Parathyroid adenoma (tissue), 2 donors: ENCODE results near the gene FETUB.

Experiments
- H2AFZ ChIP-seq: fragments of 300-600 bp; sonication (generic); one replicate; pipeline ENCODE4 v1.7.0; 2017; ENCODE audit warnings: antibody characterized with exemption, mild to moderate bottlenecking
- H3K27ac ChIP-seq: fragments of 300-600 bp; sonication (generic); one replicate; pipeline ENCODE4 v1.7.0; 2017
- H3K27me3 ChIP-seq: fragments of 300-600 bp; sonication (generic); one replicate; pipeline ENCODE4 v1.7.0; 2017; ENCODE audit warnings: low read length; ENCODE audit not compliant: control insufficient read depth, insufficient read depth
- H3K36me3 ChIP-seq: fragments of 300-600 bp; sonication (generic); one replicate; pipeline ENCODE4 v1.7.0; 2017; ENCODE audit warnings: low read length; ENCODE audit not compliant: control insufficient read depth, insufficient read depth
- H3K4me1 ChIP-seq: fragments of 300-600 bp; sonication (generic); one replicate; pipeline ENCODE4 v1.7.0; 2017; ENCODE audit warnings: control low read depth
- H3K4me2 ChIP-seq: fragments of 300-600 bp; sonication (generic); one replicate; pipeline ENCODE4 v1.7.0; 2017; ENCODE audit warnings: low read length
- H3K4me3 ChIP-seq: fragments of 300-600 bp; sonication (generic); one replicate; pipeline ENCODE4 v1.7.0; 2017; ENCODE audit warnings: low read depth, low read length
- H3K79me2 ChIP-seq: fragments of 300-600 bp; sonication (generic); one replicate; pipeline ENCODE4 v1.7.0; 2017; ENCODE audit warnings: control low read depth
- H3K9ac ChIP-seq: fragments of 300-600 bp; sonication (generic); one replicate; pipeline ENCODE4 v1.7.0; 2017; ENCODE audit warnings: mild to moderate bottlenecking
- H3K9me3 ChIP-seq: fragments of 300-600 bp; sonication (generic); one replicate; pipeline ENCODE4 v1.7.0; 2017; ENCODE audit warnings: low read length; ENCODE audit not compliant: control insufficient read depth
- CTCF ChIP-seq: fragments of 300-600 bp; sonication (generic); IDR thresholded peaks from one replicate; pipeline ENCODE4 v1.7.0; 2017; ENCODE audit warnings: antibody characterized with exemption, mild to moderate bottlenecking
- donor health status: primary hyperparathyroidism.

FETUB gene

DNA sequence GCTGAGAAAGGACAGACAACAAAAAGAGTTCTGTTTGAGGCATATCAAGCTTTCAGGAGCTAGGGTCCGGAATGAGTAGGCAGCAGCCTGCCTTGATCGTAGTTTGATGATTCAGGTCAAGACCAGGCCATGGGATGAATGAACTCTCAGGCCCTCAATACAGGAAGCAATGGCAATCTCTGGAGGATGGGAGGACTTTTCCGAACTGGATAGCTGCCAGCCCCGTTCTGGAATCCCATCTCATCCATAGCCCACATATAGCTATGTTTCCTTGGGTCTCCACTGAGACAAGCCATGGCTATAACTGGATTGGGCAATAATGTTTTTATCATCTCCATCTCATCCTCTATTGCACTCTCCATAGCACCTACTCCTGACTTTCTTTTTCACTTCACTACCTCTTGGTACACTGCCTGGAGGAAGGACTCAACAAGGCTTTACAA lies 14.6 kb upstream of the FETUB start:
- Histone ChIP-seq H3K27me3 (no peaks in the 10 kb centered on the region), H3K9ac (no peak overlapping the region), H3K9me3 (no peaks in the 10 kb centered on the region), H3K4me2 (no peak overlapping the region), H3K36me3 (no peaks in the 10 kb centered on the region), H3K79me2 (no peaks in the 10 kb centered on the region), H2AFZ (no peak overlapping the region), H3K27ac (no peak overlapping the region), H3K4me3 (no peak overlapping the region), H3K4me1 (no peaks in the 10 kb centered on the region)
- no peak for TF ChIP-seq CTCF

GRCh38 chr3:186626254-186626847 lies 13.8 kb upstream of the FETUB start:
- Histone ChIP-seq H3K27ac (no peak overlapping the region), H3K79me2 (no peaks in the 10 kb centered on the region), H3K27me3 (no peaks in the 10 kb centered on the region), H3K9ac (no peak overlapping the region), H3K9me3 (no peaks in the 10 kb centered on the region), H3K4me3 (no peak overlapping the region), H3K36me3 (no peaks in the 10 kb centered on the region), H3K4me1 (no peaks in the 10 kb centered on the region), H3K4me2 (no peak overlapping the region), H2AFZ (no peak overlapping the region)
- TF ChIP-seq CTCF = no peak

- H3K79me2 ChIP-seq = no peaks in the 10 kb centered on the region
- no peak overlapping the region for H2AFZ ChIP-seq
- H3K4me1 ChIP-seq = no peaks in the 10 kb centered on the region
- H3K36me3 ChIP-seq = no peaks in the 10 kb centered on the region
- H3K27me3 ChIP-seq = no peaks in the 10 kb centered on the region
- no peak overlapping the region for H3K4me3 ChIP-seq
- no peak overlapping the region for H3K9ac ChIP-seq
- no peak overlapping the region for H3K4me2 ChIP-seq
- no peaks in the 10 kb centered on the region for H3K9me3 ChIP-seq
- TF ChIP-seq CTCF = no peak
- H3K27ac ChIP-seq = no peak overlapping the region
Measured at GRCh38 chr3:186627852-186628414, 12.3 kb upstream of the FETUB start.

DNA sequence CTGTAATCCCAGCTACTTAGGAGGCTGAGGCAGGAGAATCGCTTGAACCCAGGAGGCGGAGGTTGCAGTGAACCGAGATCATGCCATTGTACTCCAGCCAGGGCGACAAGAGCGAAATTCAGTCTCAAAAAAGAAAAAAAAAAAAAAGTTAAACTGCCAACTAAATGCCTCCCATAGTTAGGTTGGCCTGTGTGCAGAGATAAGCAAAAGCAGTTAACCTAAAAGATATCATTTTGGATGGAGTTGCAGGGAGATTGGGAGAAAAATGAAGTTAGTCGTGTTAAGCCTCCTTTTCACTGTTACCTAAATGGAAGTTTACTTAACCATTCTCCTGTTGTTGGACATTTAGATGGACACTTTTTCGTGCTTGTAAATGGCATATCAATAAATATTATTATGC lies 11.4 kb upstream of the FETUB start:
- no peak for TF ChIP-seq CTCF
- no peak overlapping the region for H2AFZ ChIP-seq
- no peaks in the 10 kb centered on the region for H3K4me1 ChIP-seq
- no peaks in the 10 kb centered on the region for H3K27me3 ChIP-seq
- no peak overlapping the region for H3K9ac ChIP-seq
- H3K4me2 ChIP-seq = no peak overlapping the region
- H3K27ac ChIP-seq = no peak overlapping the region
- H3K9me3 ChIP-seq = no peaks in the 10 kb centered on the region
- H3K79me2 ChIP-seq = no peaks in the 10 kb centered on the region
- H3K4me3 ChIP-seq = no peak overlapping the region
- H3K36me3 ChIP-seq = no peaks in the 10 kb centered on the region
